Body of pancreas (tissue), 4 donors: Measurements from ENCODE around the gene BANP. TPM values are rescaled to one million over a fixed set of nuclear protein-coding genes. Genes with fewer than 3 reads are reported as not detected.

ENCODE experiments used
- ATAC-seq: fragments of 150-250 bp; one replicate; pipeline ENCODE4 v1.9.1; 2016
- DNase-seq, 4 donors: peaks; one replicate each; pipeline ENCODE4 v3.0.0-alpha.2; 2019
- H3K27ac ChIP-seq, 4 donors: fragments of 200-600 bp; sonication (generic); 1 replicate in 3 of 4; 2 replicates in 1 of 4; pipeline versions ENCODE4 v1.5.1 to v1.6.1; 2016 to 2019; ENCODE audit warnings: mild to moderate bottlenecking in 1 of 4, mixed read lengths in 1 of 4, moderate library complexity in 1 of 4
- H3K27me3 ChIP-seq, 2 donors: fragments of 200-600 bp; sonication (generic); one replicate each; pipeline ENCODE4 v1.6.0; 2016; ENCODE audit warnings: mild to moderate bottlenecking in 1 of 2
- H3K36me3 ChIP-seq, 2 donors: fragments of 200-600 bp; sonication (generic); replicated peaks in 1 of 2; 2 replicates each; pipeline ENCODE4 v1.5.1; 2016; ENCODE audit warnings: low read depth in 2 of 2; ENCODE audit not compliant: insufficient read depth in 1 of 2
- H3K4me1 ChIP-seq: fragments of 200-600 bp; sonication (generic); one replicate; pipeline ENCODE4 v1.6.0; 2016
- H3K4me3 ChIP-seq, 2 donors: fragments of 200-600 bp; sonication (generic); 1 replicate in 1 of 2; 2 replicates in 1 of 2; pipeline ENCODE4 v1.5.1; 2016 to 2019
- H3K9me3 ChIP-seq, 3 donors: fragments of 200-600 bp; sonication (generic); 1 replicate in 2 of 3; 2 replicates in 1 of 3; pipeline ENCODE4 v1.5.1; 2016
- POLR2A ChIP-seq, 3 donors: fragments of 450-650 bp; IDR thresholded peaks; one replicate each; pipeline ENCODE4 v1.6.1; 2016; ENCODE audit warnings: antibody characterized with exemption in 3 of 3, mild to moderate bottlenecking in 2 of 3
- WGBS, 2 donors: methylation state at CpG; one replicate each; pipeline ENCODE4 v1.1.5; 2017; 5-methylcytosine and 5-hydroxymethylcytosine counted together
- intact Hi-C: fragments of 100-400 bp; cut with DNase I; formaldehyde crosslinking; loops from one replicate; pipeline ENCODE4 v1.15.1; 2023
- total RNA-seq, 2 donors: library from RNA; depleted of rRNA; stranded (reverse); fragments of >200 nt; gene quantifications; one replicate each; pipeline ENCODE4 v1.1.0, GENCODE V29; 2016
- TF ChIP-seq, protein P1 (sequence below), 7 experiments: fragments of 450-650 bp in 4 of 7; fragments of 200-600 bp in 3 of 7; sonication (generic) in 3 of 7; IDR thresholded peaks; one replicate each; pipeline ENCODE4 v1.5.1; 2016 to 2019; ENCODE audit warnings: antibody characterized with exemption in 7 of 7

BANP gene
- total RNA-seq, 2 donors from 2014 or later = 19.1 to 20.2 TPM

DNA sequence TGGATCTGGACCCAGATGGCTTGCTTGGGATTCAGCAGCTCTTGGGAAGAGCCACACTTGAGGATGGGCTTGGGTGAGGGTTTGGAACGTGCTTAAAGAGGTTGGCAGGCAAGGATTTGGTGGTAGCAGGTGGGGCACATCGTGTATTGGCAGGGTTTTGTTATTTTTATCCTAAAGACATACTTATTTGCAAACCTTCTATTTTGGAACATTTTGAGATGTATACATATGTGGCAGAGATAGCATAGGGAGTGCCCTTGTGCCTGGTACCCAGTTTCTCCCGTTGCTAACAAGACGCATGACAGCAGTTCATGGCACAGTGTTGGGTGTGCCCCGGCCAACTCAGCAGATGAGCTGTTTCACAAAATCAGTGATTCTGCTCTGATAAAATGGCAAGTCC lies 9.1 kb downstream of the BANP start:
- Histone ChIP-seq H3K27ac (no peak overlapping the region), H3K27me3 (no peaks in the 10 kb centered on the region), H3K36me3 (no peaks in the 10 kb centered on the region), H3K4me3 (no peak overlapping the region), H3K9me3 (no peaks in the 10 kb centered on the region), H3K4me1 (peaks cover 4% of the 10 kb centered on the region)
- 67 to 84% methylated on average over 5 of the region's 5 CpGs for WGBS, 2 donors
- DNase-seq = no peak
- intact Hi-C loops = no loop called here
- ATAC-seq = no peak
- TF ChIP-seq POLR2A (IDR thresholded peaks at IDR 0.05) = no peak
- TF ChIP-seq, protein P1, sequence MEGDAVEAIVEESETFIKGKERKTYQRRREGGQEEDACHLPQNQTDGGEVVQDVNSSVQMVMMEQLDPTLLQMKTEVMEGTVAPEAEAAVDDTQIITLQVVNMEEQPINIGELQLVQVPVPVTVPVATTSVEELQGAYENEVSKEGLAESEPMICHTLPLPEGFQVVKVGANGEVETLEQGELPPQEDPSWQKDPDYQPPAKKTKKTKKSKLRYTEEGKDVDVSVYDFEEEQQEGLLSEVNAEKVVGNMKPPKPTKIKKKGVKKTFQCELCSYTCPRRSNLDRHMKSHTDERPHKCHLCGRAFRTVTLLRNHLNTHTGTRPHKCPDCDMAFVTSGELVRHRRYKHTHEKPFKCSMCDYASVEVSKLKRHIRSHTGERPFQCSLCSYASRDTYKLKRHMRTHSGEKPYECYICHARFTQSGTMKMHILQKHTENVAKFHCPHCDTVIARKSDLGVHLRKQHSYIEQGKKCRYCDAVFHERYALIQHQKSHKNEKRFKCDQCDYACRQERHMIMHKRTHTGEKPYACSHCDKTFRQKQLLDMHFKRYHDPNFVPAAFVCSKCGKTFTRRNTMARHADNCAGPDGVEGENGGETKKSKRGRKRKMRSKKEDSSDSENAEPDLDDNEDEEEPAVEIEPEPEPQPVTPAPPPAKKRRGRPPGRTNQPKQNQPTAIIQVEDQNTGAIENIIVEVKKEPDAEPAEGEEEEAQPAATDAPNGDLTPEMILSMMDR (IDR thresholded peaks at IDR 0.05) = no peak

DNA sequence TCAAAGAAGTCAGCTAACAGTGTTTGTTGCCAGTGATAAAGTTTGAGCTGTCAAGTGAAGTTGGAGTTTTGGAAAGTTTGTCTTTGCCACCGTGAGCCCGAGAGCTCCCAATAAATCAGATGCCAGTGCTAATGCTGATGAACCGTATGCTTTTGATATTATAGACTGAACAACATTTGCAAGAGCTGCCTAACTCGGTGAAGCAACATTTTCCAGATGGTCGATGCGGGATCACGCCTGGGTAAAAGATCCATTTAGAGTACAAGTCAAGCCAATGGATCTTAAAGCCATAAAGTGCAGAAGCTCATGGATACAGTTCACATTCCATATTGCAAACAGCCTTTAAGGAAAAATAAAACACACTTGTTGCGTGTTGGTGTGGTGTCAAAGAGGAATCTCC lies 9.6 kb downstream of the BANP start:
- Histone ChIP-seq H3K36me3 (no peaks in the 10 kb centered on the region), H3K4me3 (no peak overlapping the region), H3K4me1 (peaks cover 6% of the 10 kb centered on the region), H3K27me3 (no peaks in the 10 kb centered on the region), H3K27ac (no peak overlapping the region), H3K9me3 (no peaks in the 10 kb centered on the region)
- intact Hi-C loops = no loop called here
- TF ChIP-seq, protein P1 (IDR thresholded peaks at IDR 0.05) = no peak
- no peak for TF ChIP-seq POLR2A (IDR thresholded peaks at IDR 0.05)
- 83 to 84% methylated on average over 8 of the region's 8 CpGs for WGBS, 2 donors
- ATAC-seq (no peak), DNase-seq (no peak)

DNA sequence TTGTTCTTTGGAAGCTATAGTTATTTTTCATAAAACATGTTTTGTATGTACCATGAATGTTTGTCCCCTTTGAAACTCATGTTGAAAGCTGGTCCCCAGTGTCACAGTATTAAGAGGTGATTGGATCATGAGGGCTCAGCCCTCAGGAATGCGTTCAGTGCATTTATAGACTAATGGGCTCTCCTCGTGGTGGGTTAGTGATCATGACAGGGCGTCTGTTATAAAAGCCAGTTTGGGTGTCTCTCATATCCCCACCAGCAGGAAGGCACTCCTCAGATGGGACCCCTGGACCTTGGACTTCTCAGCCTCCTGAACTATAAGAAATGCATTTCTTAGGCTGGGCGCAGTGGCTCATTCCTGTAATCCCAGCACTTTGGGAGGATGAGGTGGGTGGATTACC lies 10.4 kb downstream of the BANP start:
- Histone ChIP-seq H3K4me1 (peaks cover 13% of the 10 kb centered on the region), H3K36me3 (no peaks in the 10 kb centered on the region), H3K9me3 (no peaks in the 10 kb centered on the region), H3K27ac (no peak overlapping the region), H3K27me3 (no peaks in the 10 kb centered on the region), H3K4me3 (no peak overlapping the region)
- 76 to 86% methylated on average over 4 of the region's 4 CpGs for WGBS, 2 donors
- no peak for TF ChIP-seq POLR2A (IDR thresholded peaks at IDR 0.05)
- TF ChIP-seq, protein P1 (IDR thresholded peaks at IDR 0.05) = no peak
- ATAC-seq (no peak), DNase-seq (no peak)
- intact Hi-C loops = no loop called here

DNA sequence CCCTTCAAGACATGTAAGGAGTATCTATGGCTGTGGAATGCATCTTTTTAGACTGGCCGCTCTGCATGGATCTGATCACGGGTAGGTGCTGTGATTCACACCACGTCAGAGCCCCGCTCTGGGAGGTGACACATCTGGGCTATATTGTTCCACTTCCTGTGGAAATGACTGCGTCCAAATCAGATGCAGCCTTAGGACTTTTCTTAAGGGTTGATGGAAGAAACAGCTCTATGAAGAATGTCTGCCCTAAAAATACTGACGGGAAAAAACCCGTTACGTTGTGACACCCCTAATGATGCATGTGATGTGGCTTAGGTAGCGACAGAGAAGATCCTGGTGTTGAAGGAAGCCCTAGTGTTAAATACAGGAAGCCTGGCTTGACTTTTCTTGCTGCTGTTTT lies 12.2 kb downstream of the BANP start:
- H3K27ac ChIP-seq = no peak overlapping the region
- TF ChIP-seq, protein P1 (IDR thresholded peaks at IDR 0.05) = no peak
- no peak for TF ChIP-seq POLR2A (IDR thresholded peaks at IDR 0.05)
- 79 to 90% methylated on average over 8 to 9 of the region's 9 CpGs for WGBS, 2 donors
- no peak overlapping the region for H3K4me3 ChIP-seq
- H3K36me3 ChIP-seq = no peaks in the 10 kb centered on the region
- intact Hi-C loops = no loop called here
- H3K9me3 ChIP-seq = no peaks in the 10 kb centered on the region
- H3K27me3 ChIP-seq = no peaks in the 10 kb centered on the region
- DNase-seq (no peak), ATAC-seq (no peak)
- H3K4me1 ChIP-seq = peaks cover 18% of the 10 kb centered on the region

DNA sequence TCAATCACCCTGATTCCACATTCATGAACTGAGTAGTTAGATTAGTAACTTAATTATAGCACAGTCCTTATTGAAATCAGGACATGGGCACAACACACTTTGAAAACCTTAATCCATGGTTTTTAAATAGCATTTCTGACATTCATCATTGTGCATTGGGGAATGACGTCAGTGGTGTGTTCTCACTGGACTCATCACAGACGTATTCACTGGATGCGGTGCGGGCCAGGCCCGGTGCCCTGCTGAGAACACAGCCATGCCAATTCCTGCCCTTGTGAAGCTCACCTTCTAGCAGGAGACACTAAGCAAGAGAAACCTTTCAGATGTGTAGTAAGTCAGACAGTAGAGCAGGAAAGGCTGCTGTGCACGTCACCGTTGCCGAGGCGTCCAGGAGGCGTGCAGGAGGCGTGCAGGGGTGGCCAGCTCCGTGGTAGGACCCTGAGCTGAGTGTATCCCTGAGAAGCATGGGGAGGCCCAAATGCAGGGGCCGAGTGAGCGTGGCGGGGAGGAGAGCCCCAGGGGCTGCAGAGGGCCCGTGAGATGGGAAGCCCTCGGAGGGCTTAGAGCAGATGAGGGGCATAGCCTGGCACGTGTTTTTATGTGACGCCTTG lies 12.9 kb downstream of the BANP start:
- Histone ChIP-seq H3K4me1 (peaks cover 18% of the 10 kb centered on the region), H3K9me3 (no peaks in the 10 kb centered on the region), H3K36me3 (no peaks in the 10 kb centered on the region), H3K4me3 (no peak overlapping the region), H3K27ac (no peak overlapping the region), H3K27me3 (no peaks in the 10 kb centered on the region)
- no peak for DNase-seq
- no peak for TF ChIP-seq POLR2A (IDR thresholded peaks at IDR 0.05)
- TF ChIP-seq, protein P1 (IDR thresholded peaks at IDR 0.05) = no peak
- no peak for ATAC-seq
- WGBS, 2 donors = 88 to 90% methylated on average over 15 to 18 of the region's 19 CpGs
- intact Hi-C loops = no loop called here
